Astrocyte of the hippocampus (primary cell): Measurements from ENCODE around the gene IL17RC.

Experiments
- DNase-seq: peaks from one replicate; pipeline ENCODE4 v3.0.0; 2011; ENCODE audit warnings: low read depth, low spot score

Gene IL17RC

GRCh38 chr3:9978710-9979305 lies 61.9 kb downstream of the IL17RC start:
- DNase-seq: no peak

GRCh38 chr3:9980251-9980650 lies 63.4 kb downstream of the IL17RC start:
- DNase-seq: no peak
